ENCODE data around the gene HMGCS2. TPM values are rescaled to one million over a fixed set of nuclear protein-coding genes. Genes with fewer than 3 reads are reported as not detected.
"Not testable (repeated sequence)": the region's sequence is repeated elsewhere in the genome, so short reads cannot be mapped to it uniquely, and the experiment has no call there.

The HMGCS2 gene
- total RNA-seq, 8 experiments from 2014 or later: 0.38 TPM; not detected in 7

DNA sequence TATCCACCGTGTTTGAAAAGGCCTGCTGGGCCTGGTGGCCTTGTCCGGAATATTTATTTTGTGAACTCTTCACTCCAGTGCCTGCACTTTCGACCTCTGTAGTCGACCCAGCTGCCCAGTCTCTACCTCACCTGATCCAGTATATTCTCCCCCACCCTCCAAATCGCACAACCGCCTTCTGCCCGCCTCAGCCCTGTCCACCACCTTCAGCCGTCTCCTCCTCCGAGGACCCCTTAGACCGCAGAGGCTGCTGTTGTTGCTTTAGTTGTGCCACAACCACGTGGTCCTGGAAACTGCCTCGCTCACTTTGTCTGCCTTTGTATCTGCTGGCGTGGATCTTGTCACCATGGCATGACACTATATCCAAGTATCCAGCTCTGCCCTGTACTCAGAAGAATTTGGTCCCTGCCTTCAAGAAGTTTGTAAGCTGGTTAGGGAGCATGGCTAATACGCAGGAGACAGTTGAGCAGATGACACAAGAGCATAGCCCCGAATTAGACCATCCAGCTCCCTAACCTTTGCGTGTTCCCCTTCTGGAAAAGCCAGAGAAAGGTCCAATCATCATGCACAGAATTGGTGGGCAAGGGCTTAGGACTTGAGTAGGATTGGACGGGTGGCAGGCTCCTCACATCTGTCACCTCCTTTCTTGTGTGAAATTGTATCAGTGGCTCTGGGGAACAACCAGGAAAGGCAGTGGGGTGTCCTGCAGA is 55.5 kb downstream of the HMGCS2 start:
- in situ Hi-C loops (cut with MboI; ENCODE audit: low pct_unique_long_range_greater_than_20kb in 2 of 9, low sequenced_read_pairs in 9 of 9, unreplicated experiment in 9 of 9): no loop called here
- H3K4me1 ChIP-seq (replicated peaks in 1 of 2): peaks cover 33 to 42% of the 10 kb centered on the region in 2 donors
- peak overlapping the region; percentile 52 to 85 (median 79) for H3K4me3 ChIP-seq
- H3K27ac ChIP-seq: peak overlapping the region; percentile 91 to 96
- peak; percentile 11 to 61 (median 44) for ATAC-seq (replicated peaks in 6 of 8)
- WGBS, 10 experiments: 0 to 20% (median 5%) methylated on average over 2 to 16 of the region's 17 CpGs; no CpG with 5 or more reads in 3 of the 10 experiments

DNA sequence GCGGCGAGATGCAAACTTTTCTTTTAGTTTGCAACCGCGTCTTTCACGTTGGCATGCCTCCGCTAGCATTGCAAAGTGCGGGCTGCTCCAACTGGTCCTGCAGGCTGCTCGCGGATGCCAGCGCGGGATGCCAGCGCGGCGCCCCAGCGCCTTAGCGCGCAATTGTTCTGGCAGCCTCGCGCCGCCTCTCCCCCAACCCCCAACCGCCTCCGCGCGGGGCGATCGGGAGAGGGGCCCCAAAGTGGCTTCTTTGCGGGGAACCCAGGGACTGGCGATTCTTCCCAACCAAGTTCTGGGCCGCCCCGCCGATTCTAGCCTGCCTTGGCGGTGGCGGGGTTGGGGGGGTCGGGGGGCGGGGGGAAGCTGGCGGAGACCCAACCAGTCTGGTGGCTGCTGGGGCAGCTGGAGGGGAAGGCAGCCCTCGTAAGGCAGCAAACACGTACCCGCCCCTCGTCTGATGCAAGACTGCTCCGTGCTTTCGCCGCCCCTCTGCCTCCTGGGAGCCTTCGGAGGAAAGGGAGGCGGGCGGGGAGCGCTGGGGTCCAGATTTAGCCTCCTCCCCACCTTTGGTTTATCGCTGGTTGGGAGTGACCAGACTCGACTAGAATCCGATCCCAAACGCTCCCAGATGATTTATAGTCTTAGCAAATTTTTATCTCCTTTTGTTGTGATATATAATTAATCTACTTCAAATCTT is 56.2 kb downstream of the HMGCS2 start:
- ATAC-seq (replicated peaks in 6 of 8): peak; percentile 70 to 85 (median 80)
- 0 to 5% (median 0%) methylated on average over 1 to 8 of the region's 51 CpGs; no CpG with 5 or more reads in 3 of the 10 experiments for WGBS, 10 experiments
- Histone ChIP-seq H3K27ac (peak overlapping the region; percentile 91 to 96), H3K4me3 (peak overlapping the region; percentile 52 to 85 (median 79)), H3K4me1 (replicated peaks in 1 of 2) (peaks cover 30 to 36% of the 10 kb centered on the region in 2 donors)
- in situ Hi-C loops (cut with MboI; ENCODE audit: low pct_unique_long_range_greater_than_20kb in 2 of 9, low sequenced_read_pairs in 9 of 9, unreplicated experiment in 9 of 9): no loop called here

DNA sequence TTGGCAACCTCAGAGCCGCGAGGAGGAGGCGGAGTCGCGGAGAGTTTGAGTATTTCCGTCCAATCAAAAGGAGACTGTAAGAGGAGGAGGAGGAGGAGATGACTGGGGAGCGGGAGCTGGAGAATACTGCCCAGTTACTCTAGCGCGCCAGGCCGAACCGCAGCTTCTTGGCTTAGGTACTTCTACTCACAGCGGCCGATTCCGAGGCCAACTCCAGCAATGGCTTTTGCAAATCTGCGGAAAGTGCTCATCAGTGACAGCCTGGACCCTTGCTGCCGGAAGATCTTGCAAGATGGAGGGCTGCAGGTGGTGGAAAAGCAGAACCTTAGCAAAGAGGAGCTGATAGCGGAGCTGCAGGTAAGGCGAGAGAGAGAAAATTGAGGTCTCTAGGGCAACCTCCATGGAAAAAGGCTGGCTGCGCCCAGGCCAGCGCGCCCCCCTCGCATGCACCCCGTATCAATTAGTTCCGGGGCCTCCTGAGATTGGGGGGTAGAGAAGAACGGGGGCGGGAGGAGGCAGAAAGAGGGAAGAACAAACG is 56.8 kb downstream of the HMGCS2 start, which contains the start of gene PHGDH:
Gene PHGDH (plus strand): TSS at position 131 of the 538 bp plus-strand sequence. CDS start 89 bp downstream, at position 220.
- H3K27ac ChIP-seq: peak within 1 kb of the TSS; percentile 91 to 96
- peak; percentile 12 to 75 (median 37) for ATAC-seq (replicated peaks in 6 of 8)
- in situ Hi-C loops (cut with MboI; ENCODE audit: low pct_unique_long_range_greater_than_20kb in 2 of 9, low sequenced_read_pairs in 9 of 9, unreplicated experiment in 9 of 9): no loop called here

DNA sequence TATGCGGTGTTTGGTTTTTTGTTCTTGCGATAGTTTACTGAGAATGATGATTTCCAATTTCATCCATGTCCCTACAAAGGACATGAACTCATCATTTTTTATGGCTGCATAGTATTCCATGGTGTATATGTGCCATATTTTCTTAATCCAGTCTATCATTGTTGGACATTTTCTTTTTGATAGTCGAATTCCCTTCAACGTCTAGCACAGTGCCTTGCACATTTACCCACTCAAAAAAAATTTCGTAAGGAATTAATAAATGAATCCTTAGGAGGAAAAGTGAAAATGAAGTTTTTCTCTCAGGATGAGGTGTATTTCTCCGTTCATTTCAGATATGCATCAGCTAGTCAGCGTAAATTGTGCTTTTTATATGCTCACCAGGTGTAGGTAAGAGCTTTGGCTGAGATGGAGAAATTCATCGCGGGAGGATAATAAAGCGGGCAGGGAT is 57.3 kb downstream of the HMGCS2 start:
- Histone ChIP-seq H3K4me3 (peak overlapping the region; percentile 52 to 85 (median 79)), H3K4me1 (replicated peaks in 1 of 2) (peaks cover 19 to 30% of the 10 kb centered on the region in 2 donors), H3K27ac (peak overlapping the region; percentile 91 to 96)
- in situ Hi-C loops (cut with MboI; ENCODE audit: low pct_unique_long_range_greater_than_20kb in 2 of 9, low sequenced_read_pairs in 9 of 9, unreplicated experiment in 9 of 9); ATAC-seq (replicated peaks in 6 of 8): not testable (repeated sequence)
- 0 to 18% (median 6%) methylated on average over 3 to 8 of the region's 10 CpGs; no CpG with 5 or more reads in 1 of the 10 experiments for WGBS, 10 experiments

More for the DNA sequence above, 56.8 kb downstream of the HMGCS2 start, which contains the start of gene PHGDH:
- Histone ChIP-seq H3K4me1 (replicated peaks in 1 of 2) (peaks cover 24 to 35% of the 10 kb centered on the region in 2 donors), H3K4me3 (peak within 1 kb of the TSS; percentile 52 to 85 (median 79))
- WGBS, 10 experiments: 0 to 3% (median 0%) methylated on average over 3 to 17 of the region's 27 CpGs; no CpG with 5 or more reads in 1 of the 10 experiments

DNA sequence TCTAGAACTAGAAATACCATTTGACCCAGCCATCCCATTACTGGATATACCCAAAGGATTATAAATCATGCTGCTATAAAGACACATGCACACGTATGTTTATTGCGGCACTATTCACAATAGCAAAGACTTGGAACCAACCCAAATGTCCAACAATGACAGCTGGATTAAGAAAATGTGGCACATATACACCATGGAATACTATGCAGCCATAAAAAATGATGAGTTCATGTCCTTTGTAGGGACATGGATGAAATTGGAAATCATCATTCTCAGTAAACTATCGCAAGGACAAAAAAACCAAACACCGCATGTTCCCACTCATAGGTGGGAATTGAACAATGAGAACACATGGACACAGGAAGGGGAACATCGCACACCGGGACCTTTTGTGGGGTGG is 62.1 kb downstream of the HMGCS2 start:
- ATAC-seq (replicated peaks in 6 of 8); H3K4me1 ChIP-seq (replicated peaks in 1 of 2); H3K4me3 ChIP-seq; H3K27ac ChIP-seq; in situ Hi-C loops (cut with MboI; ENCODE audit: low pct_unique_long_range_greater_than_20kb in 2 of 9, low sequenced_read_pairs in 9 of 9, unreplicated experiment in 9 of 9): not testable (repeated sequence)
- 100% methylated on average over 2 of the region's 6 CpGs; no CpG with 5 or more reads in 9 of the 10 experiments for WGBS, 10 experiments

DNA sequence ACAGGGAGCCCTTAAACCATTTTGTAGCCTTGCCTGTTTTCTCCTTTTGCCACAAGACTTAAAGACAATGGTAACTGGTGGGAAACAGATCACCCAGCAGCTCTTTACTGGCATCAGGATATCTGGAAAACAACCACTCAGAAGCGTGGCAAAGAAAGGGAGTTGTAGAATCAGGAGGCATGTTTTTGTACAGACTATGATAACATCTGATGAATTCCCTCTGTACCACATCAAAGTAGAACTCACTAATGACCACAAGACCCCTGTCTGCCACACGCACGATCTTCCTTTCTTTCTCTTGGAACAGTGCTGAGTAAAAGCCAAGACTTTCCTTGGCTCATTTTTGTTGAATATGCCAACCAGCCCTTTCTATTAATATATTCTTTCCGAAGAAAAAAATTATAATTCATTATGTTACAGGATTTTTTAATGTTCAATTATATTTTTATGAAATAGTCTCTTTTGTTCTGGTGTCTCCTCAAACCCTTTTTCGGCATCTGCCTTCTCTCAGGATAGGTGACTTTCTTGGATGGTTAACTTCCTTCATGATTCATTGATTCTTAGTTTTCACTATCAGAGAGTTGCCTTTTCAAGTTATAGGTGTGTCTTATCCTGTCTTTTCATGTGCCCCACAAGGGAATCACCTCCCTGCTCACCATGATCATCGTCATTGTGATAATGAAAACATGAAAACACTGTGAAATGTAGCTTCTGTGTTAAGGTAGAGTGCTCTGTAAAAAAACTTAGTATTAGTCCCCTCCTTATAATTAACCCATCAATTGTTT is 64.8 kb downstream of the HMGCS2 start:
- in situ Hi-C loops (cut with MboI; ENCODE audit: low pct_unique_long_range_greater_than_20kb in 2 of 9, low sequenced_read_pairs in 9 of 9, unreplicated experiment in 9 of 9): no loop called here
- Histone ChIP-seq H3K27ac (no peak overlapping the region), H3K4me3 (no peak overlapping the region), H3K4me1 (replicated peaks in 1 of 2) (no peaks in the 10 kb centered on the region)
- WGBS, 10 experiments: 68 to 90% (median 83%) methylated on average over 3 to 6 of the region's 6 CpGs
- no peak for ATAC-seq (replicated peaks in 6 of 8)

DNA sequence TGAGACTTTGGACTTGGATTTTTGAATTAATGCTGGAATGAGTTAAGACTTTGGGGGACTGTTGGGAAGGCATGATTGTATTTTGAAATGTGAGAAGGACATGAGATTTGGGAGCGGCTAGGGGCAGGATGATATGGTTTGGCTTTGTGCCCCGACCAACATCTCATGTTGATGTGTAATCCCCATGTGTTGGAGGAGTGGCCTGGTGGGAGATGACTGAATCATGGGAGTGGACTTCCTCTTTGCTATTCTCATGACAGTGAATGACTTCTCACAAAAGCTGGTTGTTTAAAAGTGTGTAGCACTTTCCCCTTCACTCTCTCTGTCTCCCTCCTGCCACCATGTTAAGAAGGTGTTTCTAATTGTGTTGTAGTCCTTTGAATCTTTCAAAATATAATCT is 66.3 kb downstream of the HMGCS2 start:
- in situ Hi-C loops (cut with MboI; ENCODE audit: low pct_unique_long_range_greater_than_20kb in 2 of 9, low sequenced_read_pairs in 9 of 9, unreplicated experiment in 9 of 9): no loop called here
- Histone ChIP-seq H3K27ac (no peak overlapping the region), H3K4me3 (no peak overlapping the region), H3K4me1 (replicated peaks in 1 of 2) (peaks cover 0 to 4% of the 10 kb centered on the region in 2 donors)
- 0 to 97% (median 89%) methylated on average over 1 to 2 of the region's 2 CpGs; no CpG with 5 or more reads in 4 of the 10 experiments for WGBS, 10 experiments
- ATAC-seq (replicated peaks in 6 of 8): peak in 2 of 8 experiments; percentile 96 to 97

DNA sequence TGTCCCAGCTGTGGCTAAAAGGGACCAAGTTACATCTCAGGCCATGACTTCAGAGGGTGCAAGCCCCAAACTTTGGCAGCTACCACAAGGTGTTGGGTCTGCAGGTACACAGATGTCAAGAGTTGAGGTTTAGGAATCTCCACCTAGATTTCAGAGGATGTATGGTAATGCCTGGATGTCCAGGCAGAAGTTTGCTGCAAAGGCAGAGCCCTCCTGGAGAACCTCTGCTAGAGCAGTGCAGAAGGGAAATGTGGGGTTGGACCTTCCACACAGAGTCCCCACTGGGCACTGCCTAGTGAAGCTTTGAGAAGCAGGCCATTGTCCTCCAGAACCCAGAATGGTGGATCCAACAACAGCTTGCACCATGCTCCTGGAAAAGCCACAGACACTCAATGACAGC is 67.0 kb downstream of the HMGCS2 start:
- Histone ChIP-seq H3K27ac (no peak overlapping the region), H3K4me1 (replicated peaks in 1 of 2) (peaks cover 0 to 4% of the 10 kb centered on the region in 2 donors), H3K4me3 (no peak overlapping the region)
- in situ Hi-C loops (cut with MboI; ENCODE audit: low pct_unique_long_range_greater_than_20kb in 2 of 9, low sequenced_read_pairs in 9 of 9, unreplicated experiment in 9 of 9): no loop called here
- ATAC-seq (replicated peaks in 6 of 8): no peak

DNA sequence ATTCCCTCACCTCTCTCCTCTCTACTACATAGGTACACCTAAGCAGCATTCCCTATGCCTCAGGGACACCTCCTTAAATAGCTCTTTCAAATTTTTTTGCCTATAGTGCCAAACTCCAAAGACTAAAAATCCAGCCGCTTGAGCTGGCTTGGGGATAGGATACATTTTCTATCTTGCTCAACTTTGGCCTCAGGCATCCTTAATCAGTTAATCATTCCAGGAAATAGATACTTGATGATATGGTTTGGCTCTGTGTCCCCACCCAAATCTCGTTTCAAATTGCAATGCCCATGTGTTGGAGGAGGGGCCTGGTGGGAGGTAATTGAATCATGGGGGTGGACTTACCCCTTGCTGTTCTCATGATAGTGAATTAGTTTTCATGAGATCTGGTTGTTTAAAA is 68.4 kb downstream of the HMGCS2 start:
- in situ Hi-C loops (cut with MboI; ENCODE audit: low pct_unique_long_range_greater_than_20kb in 2 of 9, low sequenced_read_pairs in 9 of 9, unreplicated experiment in 9 of 9): no loop called here
- 0 to 100% (median 75%) methylated on average over 1 to 2 of the region's 2 CpGs; no CpG with 5 or more reads in 2 of the 10 experiments for WGBS, 10 experiments
- Histone ChIP-seq H3K4me3 (no peak overlapping the region), H3K4me1 (replicated peaks in 1 of 2) (peaks cover 0 to 4% of the 10 kb centered on the region in 2 donors), H3K27ac (no peak overlapping the region)
- ATAC-seq (replicated peaks in 6 of 8): no peak

Other genes with a start within 250 kb of the HMGCS2 start
- 10 to 100 TPM; 10.8 to 47.7 (median 29.9) TPM for gene ZNF697, start 120.6 kb downstream of the HMGCS2 start, total RNA-seq
- 100 to 1,000 TPM in 6 of 8 experiments, 10 to 100 TPM in 2; 39.6 to 288 (median 175) TPM for gene PHGDH, start 57.0 kb downstream of the HMGCS2 start, total RNA-seq
- 1 to 10 TPM in 1 of 8 experiments, under 1 TPM in 4, not detected in 3; 0.14 to 1.1 (median 0.29) TPM for gene REG4, start 42.6 kb upstream of the HMGCS2 start, total RNA-seq
- under 1 TPM in 5 of 8 experiments, not detected in 3; 0.05 to 0.43 (median 0.15) TPM for gene ADAM30, start 127.6 kb upstream of the HMGCS2 start, total RNA-seq